Testis (tissue), 2 donors: ENCODE measurements around the gene PDE6G.

Experiments
- POLR2A ChIP-seq: fragments of 450-650 bp; IDR thresholded peaks from one replicate; pipeline ENCODE4 v1.6.1; 2017; ENCODE audit warnings: antibody characterized with exemption, mild to moderate bottlenecking, moderate library complexity
- TF ChIP-seq, protein P1 (sequence below), 3 experiments: fragments of 450-650 bp in 2 of 3; fragments of 200-600 bp in 1 of 3; sonication (generic) in 1 of 3; IDR thresholded peaks; one replicate each; pipeline ENCODE4 v1.5.1; 2016 to 2019; ENCODE audit warnings: antibody characterized with exemption in 3 of 3, mild to moderate bottlenecking in 2 of 3, moderate library complexity in 1 of 3

- TF ChIP-seq, protein P1, sequence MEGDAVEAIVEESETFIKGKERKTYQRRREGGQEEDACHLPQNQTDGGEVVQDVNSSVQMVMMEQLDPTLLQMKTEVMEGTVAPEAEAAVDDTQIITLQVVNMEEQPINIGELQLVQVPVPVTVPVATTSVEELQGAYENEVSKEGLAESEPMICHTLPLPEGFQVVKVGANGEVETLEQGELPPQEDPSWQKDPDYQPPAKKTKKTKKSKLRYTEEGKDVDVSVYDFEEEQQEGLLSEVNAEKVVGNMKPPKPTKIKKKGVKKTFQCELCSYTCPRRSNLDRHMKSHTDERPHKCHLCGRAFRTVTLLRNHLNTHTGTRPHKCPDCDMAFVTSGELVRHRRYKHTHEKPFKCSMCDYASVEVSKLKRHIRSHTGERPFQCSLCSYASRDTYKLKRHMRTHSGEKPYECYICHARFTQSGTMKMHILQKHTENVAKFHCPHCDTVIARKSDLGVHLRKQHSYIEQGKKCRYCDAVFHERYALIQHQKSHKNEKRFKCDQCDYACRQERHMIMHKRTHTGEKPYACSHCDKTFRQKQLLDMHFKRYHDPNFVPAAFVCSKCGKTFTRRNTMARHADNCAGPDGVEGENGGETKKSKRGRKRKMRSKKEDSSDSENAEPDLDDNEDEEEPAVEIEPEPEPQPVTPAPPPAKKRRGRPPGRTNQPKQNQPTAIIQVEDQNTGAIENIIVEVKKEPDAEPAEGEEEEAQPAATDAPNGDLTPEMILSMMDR (IDR thresholded peaks at IDR 0.05): no peak
- no peak for TF ChIP-seq POLR2A
These were observed 25.3 kb upstream of the PDE6G start for GRCh38 chr17:81681672-81682071.
